HCT116 (cell line): ENCODE data around the gene EFL1. TPM values are rescaled to one million over a fixed set of nuclear protein-coding genes. Genes with fewer than 3 reads are reported as not detected.

Source experiments
- ATAC-seq: fragments of 200-7000 bp; cut with Tn5 transposase; 2 replicates; pipeline ENCODE4 v1.9.1; 2020; ENCODE audit warnings: mild to moderate bottlenecking, moderate library complexity
- BruUV-seq: library from RNA; stranded (reverse); fragments of 400-500 nt; replicated peaks from 2 replicates; lab custom pipeline; 2021; lab: Mats Ljungman, UMichigan
- CTCF ChIA-PET: fragments of 300-600 bp; sonication (Branson Sonifier 250); formaldehyde crosslinking; loops from one replicate; lab custom pipeline; 2021; ENCODE audit warnings: antibody characterized with exemption; lab: Charles Lee
- POLR2A ChIA-PET: fragments of 300-600, 350-600 bp; sonication (Branson Sonifier 250); formaldehyde crosslinking; loops from one replicate; lab custom pipeline; 2021; ENCODE audit warnings: antibody characterized with exemption; lab: Charles Lee
- RAD21 ChIA-PET, 2 experiments: fragments of 300-600 bp; sonication (Branson Sonifier 250); formaldehyde crosslinking; loops; one replicate each; lab custom pipeline; 2023; ENCODE audit warnings: low total read pairs in 2 of 2; ENCODE audit not compliant: uncharacterized antibody in 2 of 2, unreplicated experiment in 2 of 2, low non-redundant PET in 1 of 2; lab: Charles Lee
- DNase-seq: peaks from one replicate; pipeline ENCODE4 v3.0.0-alpha.2; 2010; ENCODE audit warnings: low read depth, low spot score
- H2AFZ ChIP-seq: fragments of 200-600 bp; shearing (Covaris generic), sonication (generic); 2 replicates; pipeline ENCODE4 v1.6.1; 2017; ENCODE audit warnings: low read depth, mixed run types, mixed read lengths, antibody characterized with exemption, low read length; ENCODE audit not compliant: poor library complexity, severe bottlenecking
- H3K27ac ChIP-seq: 2 replicates; pipeline ENCODE4 v1.5.1; 2012; ENCODE audit warnings: low read depth, low read length
- H3K27me3 ChIP-seq: fragments of 200-600 bp; sonication (generic); 2 replicates; pipeline ENCODE4 v1.6.1; 2016; ENCODE audit warnings: mixed run types, low read length, mixed read lengths; ENCODE audit not compliant: insufficient read depth
- H3K36me3 ChIP-seq, 2 experiments: fragments of 200-500 bp in 1 of 2; fragments of 200-600 bp in 1 of 2; sonication (Bioruptor generic) in 1 of 2; sonication (generic) in 1 of 2; 2 replicates each; pipeline versions ENCODE4 v1.5.1 to v1.6.1; 2014 to 2016; ENCODE audit warnings: low read length in 2 of 2, inconsistent platforms in 1 of 2, mixed read lengths in 1 of 2, mixed run types in 1 of 2; ENCODE audit not compliant: insufficient read depth in 2 of 2, control insufficient read depth in 1 of 2
- H3K4me1 ChIP-seq, 2 experiments: fragments of 200-600 bp in 1 of 2; sonication (generic) in 1 of 2; 2 replicates each; pipeline versions ENCODE4 v1.5.1 to v1.6.1; 2012 to 2017; ENCODE audit warnings: low read length in 2 of 2, inconsistent platforms in 1 of 2, mild to moderate bottlenecking in 1 of 2, mixed read lengths in 1 of 2, mixed run types in 1 of 2, moderate library complexity in 1 of 2; ENCODE audit not compliant: insufficient read depth in 2 of 2, control insufficient read depth in 1 of 2
- H3K4me2 ChIP-seq: fragments of 200-600 bp; sonication (generic); 2 replicates; pipeline ENCODE4 v1.6.1; 2017; ENCODE audit warnings: mixed run types, low read length, mixed read lengths
- H3K4me3 ChIP-seq, 2 experiments: fragments of 200-600 bp in 1 of 2; sonication (generic) in 1 of 2; replicated peaks in 1 of 2; 2 replicates each; pipeline ENCODE4 v1.5.1; 2011 to 2016; ENCODE audit warnings: low read length in 2 of 2, control low read depth in 1 of 2, low read depth in 1 of 2, mild to moderate bottlenecking in 1 of 2, mixed read lengths in 1 of 2, mixed run types in 1 of 2
- H3K79me2 ChIP-seq: fragments of 200-600 bp; sonication (generic); 2 replicates; pipeline ENCODE4 v1.6.1; 2017; ENCODE audit warnings: mild to moderate bottlenecking, mixed run types, low read length, moderate library complexity, mixed read lengths; ENCODE audit not compliant: insufficient read depth
- H3K9ac ChIP-seq: fragments of 200-600 bp; sonication (generic); 2 replicates; pipeline ENCODE4 v1.6.1; 2016; ENCODE audit warnings: low read length, mixed read lengths
- H3K9me2 ChIP-seq: fragments of 200-600 bp; sonication (generic), shearing (Covaris generic); 2 replicates; pipeline ENCODE4 v1.6.1; 2017; ENCODE audit warnings: mixed run types, mild to moderate bottlenecking, moderate library complexity; ENCODE audit not compliant: insufficient read depth
- H3K9me3 ChIP-seq, 2 experiments: fragments of 200-500 bp in 1 of 2; fragments of 200-600 bp in 1 of 2; sonication (Bioruptor generic) in 1 of 2; sonication (generic) in 1 of 2; 2 replicates each; pipeline ENCODE4 v1.6.1; 2014 to 2017; ENCODE audit warnings: low read length in 2 of 2, mixed read lengths in 2 of 2, inconsistent platforms in 1 of 2, low read depth in 1 of 2, mild to moderate bottlenecking in 1 of 2, mixed run types in 1 of 2, moderate library complexity in 1 of 2; ENCODE audit not compliant: control insufficient read depth in 1 of 2, insufficient read depth in 1 of 2
- H4K20me1 ChIP-seq: fragments of 200-600 bp; sonication (generic), shearing (Covaris generic); 2 replicates; pipeline ENCODE4 v1.6.1; 2017; ENCODE audit warnings: mixed run types, mild to moderate bottlenecking, moderate library complexity; ENCODE audit not compliant: insufficient read depth
- ATF3 ChIP-seq: IDR thresholded peaks from 2 replicates; pipeline ENCODE4 v1.6.1; 2012
- CBX3 ChIP-seq: IDR thresholded peaks from 2 replicates; pipeline ENCODE4 v1.6.1; 2012; ENCODE audit warnings: low read depth
- CEBPB ChIP-seq: IDR thresholded peaks from 2 replicates; pipeline ENCODE4 v1.6.1; 2012; ENCODE audit warnings: low read depth
- CTCF ChIP-seq, 3 experiments: fragments of 200-600 bp in 1 of 3; sonication (generic) in 1 of 3; IDR thresholded peaks in 2 of 3; conservative IDR thresholded peaks in 1 of 3; 2 replicates each; pipeline ENCODE4 v1.5.1; 2012 to 2017; ENCODE audit warnings: low read depth in 2 of 3, low read length in 2 of 3, antibody characterized with exemption in 1 of 3, borderline replicate concordance in 1 of 3, control low read depth in 1 of 3, mild to moderate bottlenecking in 1 of 3, mixed read lengths in 1 of 3, mixed run types in 1 of 3, moderate library complexity in 1 of 3; ENCODE audit not compliant: insufficient read depth in 1 of 3
- EGR1 ChIP-seq: IDR thresholded peaks from 2 replicates; pipeline ENCODE4 v1.6.1; 2012; ENCODE audit warnings: low read depth
- ELF1 ChIP-seq: IDR thresholded peaks from 2 replicates; pipeline ENCODE4 v1.6.1; 2012; ENCODE audit warnings: low read depth, borderline replicate concordance
- EZH2 ChIP-seq: fragments of 200-600 bp; sonication (generic); IDR thresholded peaks from 2 replicates; pipeline ENCODE4 v1.6.1; 2017; ENCODE audit warnings: antibody characterized with exemption, mixed run types
- EZH2phosphoT487 ChIP-seq: fragments of 200-600 bp; IDR thresholded peaks from 2 replicates; pipeline ENCODE4 v1.6.1; 2018; ENCODE audit warnings: antibody characterized with exemption, borderline replicate concordance
- FOSL1 ChIP-seq: IDR thresholded peaks from 2 replicates; pipeline ENCODE4 v1.6.1; 2012; ENCODE audit warnings: low read depth
- JUND ChIP-seq: IDR thresholded peaks from 2 replicates; pipeline ENCODE4 v1.6.1; 2012
- MAX ChIP-seq: IDR thresholded peaks from 2 replicates; pipeline ENCODE4 v1.6.1; 2012
- POLR2A ChIP-seq: IDR thresholded peaks from 2 replicates; pipeline ENCODE4 v1.7.0; 2011; ENCODE audit warnings: borderline replicate concordance; ENCODE audit not compliant: insufficient read depth, insufficient read length; ENCODE audit errors: extremely low read depth
- POLR2AphosphoS5 ChIP-seq: IDR thresholded peaks from 2 replicates; pipeline ENCODE4 v1.6.1; 2011; ENCODE audit warnings: mild to moderate bottlenecking, low read depth, low read length, moderate library complexity
- RAD21 ChIP-seq: IDR thresholded peaks from 2 replicates; pipeline ENCODE4 v1.6.1; 2012; ENCODE audit warnings: low read depth, mild to moderate bottlenecking
- REST ChIP-seq: IDR thresholded peaks from 2 replicates; pipeline ENCODE4 v1.6.1; 2012; ENCODE audit warnings: low read depth
- SIN3A ChIP-seq: IDR thresholded peaks from 2 replicates; pipeline ENCODE4 v1.6.1; 2012; ENCODE audit warnings: low read depth
- SP1 ChIP-seq: IDR thresholded peaks from 2 replicates; pipeline ENCODE4 v1.6.1; 2012; ENCODE audit warnings: low read depth
- SRF ChIP-seq: IDR thresholded peaks from 2 replicates; pipeline ENCODE4 v1.6.1; 2012; ENCODE audit warnings: low read depth
- TCF7L2 ChIP-seq: IDR thresholded peaks from 2 replicates; pipeline ENCODE4 v1.7.0; 2011; ENCODE audit warnings: borderline replicate concordance, inconsistent platforms; ENCODE audit not compliant: insufficient read depth, insufficient read length; ENCODE audit errors: extremely low read depth
- ZFX ChIP-seq: fragments of 450-650 bp; IDR thresholded peaks from 2 replicates; pipeline ENCODE4 v1.6.1; 2017
- intact Hi-C: fragments of 100-400 bp; cut with micrococcal nuclease; formaldehyde crosslinking; loops from 2 replicates; pipeline ENCODE4 v1.10.0; 2022
- total RNA-seq: library from RNA; stranded (reverse); gene quantifications from one replicate; pipeline ENCODE4 v1.2.1, GENCODE V29; 2021; ENCODE audit not compliant: unreplicated experiment

EFL1 gene
- total RNA-seq, 1 experiment from 2014 or later = 12.7 TPM

GRCh38 chr15:82114660-82115059 lies 147.9 kb downstream of the EFL1 start:
- Histone ChIP-seq H3K9me3 (no peaks in the 10 kb centered on the region), H3K4me1 (no peaks in the 10 kb centered on the region), H3K27ac (no peak overlapping the region), H3K4me3 (no peak overlapping the region), H3K4me2 (no peak overlapping the region), H3K27me3 (no peaks in the 10 kb centered on the region), H3K9me2 (no peaks in the 10 kb centered on the region), H3K36me3 (no peaks in the 10 kb centered on the region), H3K9ac (no peak overlapping the region), H4K20me1 (no peaks in the 10 kb centered on the region), H3K79me2 (no peaks in the 10 kb centered on the region), H2AFZ (no peak overlapping the region)
- ChIA-PET CTCF (no interaction called here), RAD21 (no interaction called here), POLR2A (no interaction called here)
- ATAC-seq = no peak
- no TSS peak for BruUV-seq
- TF ChIP-seq CEBPB (no peak), REST (no peak), EZH2 (no peak), EZH2phosphoT487 (no peak), RAD21 (no peak), SIN3A (no peak), SP1 (no peak), JUND (no peak), MAX (no peak), SRF (no peak), FOSL1 (no peak), ATF3 (no peak), CBX3 (no peak), POLR2A (no peak), ELF1 (no peak), CTCF (IDR thresholded peaks at IDR 0.05 in 2 of 3, conservative IDR thresholded peaks at IDR 0.05 in 1 of 3; ENCODE audit: borderline replicate concordance in 1 of 3, insufficient read depth in 1 of 3, low read depth in 2 of 3, low read length in 2 of 3) (no peak), TCF7L2 (no peak), ZFX (no peak), POLR2AphosphoS5 (no peak), EGR1 (no peak)
- intact Hi-C loops = no loop called here
- no peak for DNase-seq
